H9 (cell line): ENCODE results near the gene TMEM131. TPM values are rescaled to one million over a fixed set of nuclear protein-coding genes. Genes with fewer than 3 reads are reported as not detected.

Source experiments
- DNase-seq: peaks from one replicate; pipeline ENCODE4 v3.0.0-alpha.2; 2017
- H2AFZ ChIP-seq: one replicate; pipeline ENCODE4 v1.6.1; 2013; ENCODE audit warnings: mild to moderate bottlenecking, low read length, control low read depth, moderate library complexity
- H2AK5ac ChIP-seq: 2 replicates; pipeline ENCODE4 v1.6.1; 2013; ENCODE audit warnings: low read length, control low read depth, mixed read lengths; ENCODE audit not compliant: insufficient read length
- H2BK120ac ChIP-seq: one replicate; pipeline ENCODE4 v1.6.1; 2013; ENCODE audit warnings: low read depth, mild to moderate bottlenecking, low read length, control low read depth, inconsistent platforms; ENCODE audit not compliant: poor library complexity, severe bottlenecking
- H2BK12ac ChIP-seq: 2 replicates; pipeline ENCODE4 v1.6.1; 2013; ENCODE audit warnings: low read length, control low read depth, mixed read lengths, low read depth; ENCODE audit not compliant: insufficient read length
- H2BK15ac ChIP-seq: 2 replicates; pipeline ENCODE4 v1.6.1; 2013; ENCODE audit warnings: low read depth, low read length, control low read depth
- H2BK20ac ChIP-seq: one replicate; pipeline ENCODE4 v1.6.1; 2013; ENCODE audit warnings: low read depth, mild to moderate bottlenecking, low read length, control low read depth, inconsistent platforms; ENCODE audit not compliant: poor library complexity, severe bottlenecking
- H2BK5ac ChIP-seq: 2 replicates; pipeline ENCODE4 v1.6.1; 2013; ENCODE audit warnings: low read length, control low read depth, mixed read lengths; ENCODE audit not compliant: insufficient read length
- H3K14ac ChIP-seq: 2 replicates; pipeline ENCODE4 v1.6.1; 2013; ENCODE audit warnings: low read length, control low read depth; ENCODE audit not compliant: insufficient read depth
- H3K18ac ChIP-seq: 2 replicates; pipeline ENCODE4 v1.6.1; 2013; ENCODE audit warnings: low read depth, mild to moderate bottlenecking, mixed read lengths, low read length, control low read depth; ENCODE audit not compliant: insufficient read length
- H3K23ac ChIP-seq: 2 replicates; pipeline ENCODE4 v1.6.1; 2013; ENCODE audit warnings: low read length, control low read depth, mixed read lengths, low read depth; ENCODE audit not compliant: insufficient read length
- H3K23me2 ChIP-seq: 2 replicates; pipeline ENCODE4 v1.6.1; 2013; ENCODE audit warnings: low read depth, mild to moderate bottlenecking, mixed read lengths, low read length, control low read depth; ENCODE audit not compliant: insufficient read length, poor library complexity, severe bottlenecking
- H3K27ac ChIP-seq: 2 replicates; pipeline ENCODE4 v1.5.1; 2013; ENCODE audit warnings: low read length, control low read depth, mixed read lengths, low read depth; ENCODE audit not compliant: insufficient read length
- H3K27me3 ChIP-seq: 2 replicates; pipeline ENCODE4 v1.6.1; 2013; ENCODE audit warnings: low read length, control low read depth, inconsistent platforms; ENCODE audit not compliant: insufficient read depth
- H3K4ac ChIP-seq: 2 replicates; pipeline ENCODE4 v1.6.1; 2013; ENCODE audit warnings: low read depth, mild to moderate bottlenecking, control low read depth, inconsistent platforms, low read length, moderate library complexity
- H3K4me1 ChIP-seq: 2 replicates; pipeline ENCODE4 v1.6.1; 2013; ENCODE audit warnings: low read length, control low read depth, inconsistent platforms; ENCODE audit not compliant: insufficient read depth
- H3K4me2 ChIP-seq: 2 replicates; pipeline ENCODE4 v1.6.1; 2013; ENCODE audit warnings: low read length, control low read depth, mixed read lengths; ENCODE audit not compliant: insufficient read length, insufficient read depth
- H3K56ac ChIP-seq: 2 replicates; pipeline ENCODE4 v1.6.1; 2013; ENCODE audit warnings: low read depth, mild to moderate bottlenecking, mixed read lengths, low read length, control low read depth; ENCODE audit not compliant: insufficient read length
- H3K79me1 ChIP-seq: 2 replicates; pipeline ENCODE4 v1.6.1; 2013; ENCODE audit warnings: low read depth, mild to moderate bottlenecking, moderate library complexity, low read length, control low read depth, inconsistent platforms; ENCODE audit not compliant: insufficient read depth, poor library complexity, severe bottlenecking
- H3K79me2 ChIP-seq: 2 replicates; pipeline ENCODE4 v1.6.1; 2013; ENCODE audit warnings: low read length, control low read depth, inconsistent platforms; ENCODE audit not compliant: insufficient read depth
- H3K9ac ChIP-seq: 2 replicates; pipeline ENCODE4 v1.6.1; 2013; ENCODE audit warnings: low read length, control low read depth, mixed read lengths; ENCODE audit not compliant: insufficient read length; ENCODE audit errors: extremely low read depth
- H3K9me3 ChIP-seq: one replicate; pipeline ENCODE4 v1.6.1; 2013; ENCODE audit warnings: low read depth, low read length, inconsistent platforms; ENCODE audit not compliant: control insufficient read depth
- H3T11ph ChIP-seq: one replicate; pipeline ENCODE4 v1.6.1; 2013; ENCODE audit warnings: mild to moderate bottlenecking, low read length, control low read depth, inconsistent platforms
- H4K20me1 ChIP-seq: one replicate; pipeline ENCODE4 v1.6.1; 2013; ENCODE audit not compliant: control insufficient read depth, insufficient read length, insufficient read depth
- H4K5ac ChIP-seq: 2 replicates; pipeline ENCODE4 v1.6.1; 2013; ENCODE audit warnings: low read depth, mild to moderate bottlenecking, mixed read lengths, low read length, control low read depth; ENCODE audit not compliant: insufficient read length
- H4K8ac ChIP-seq: replicated peaks from 2 replicates; pipeline ENCODE4 v1.6.1; 2013; ENCODE audit warnings: low read length, control low read depth, mixed read lengths, low read depth; ENCODE audit not compliant: insufficient read length
- H4K91ac ChIP-seq: 2 replicates; pipeline ENCODE4 v1.6.1; 2013; ENCODE audit warnings: low read depth, mild to moderate bottlenecking, moderate library complexity, mixed read lengths, low read length, control low read depth; ENCODE audit not compliant: insufficient read length
- H3K27ac Mint-ChIP-seq, 3 experiments: 2 replicates in 2 of 3; 3 replicates in 1 of 3; pipeline ENCODE4 v1.8.0; 2020 to 2021; ENCODE audit warnings: mixed read lengths in 3 of 3, mild to moderate bottlenecking in 1 of 3, moderate library complexity in 1 of 3
- H3K27me3 Mint-ChIP-seq: 2 replicates; pipeline ENCODE4 v1.8.0; 2021; ENCODE audit warnings: low read depth, mild to moderate bottlenecking, moderate library complexity, mixed read lengths
- H3K36me3 Mint-ChIP-seq, 3 experiments: 2 replicates in 2 of 3; 3 replicates in 1 of 3; pipeline ENCODE4 v1.8.0; 2020 to 2021; ENCODE audit warnings: low read depth in 3 of 3, mixed read lengths in 3 of 3; ENCODE audit not compliant: insufficient read depth in 1 of 3
- H3K4me1 Mint-ChIP-seq, 2 experiments: 2 replicates each; pipeline ENCODE4 v1.8.0; 2020; ENCODE audit warnings: mixed read lengths in 2 of 2
- H3K4me3 Mint-ChIP-seq, 2 experiments: 2 replicates in 1 of 2; 3 replicates in 1 of 2; pipeline ENCODE4 v1.8.0; 2020 to 2021; ENCODE audit warnings: mild to moderate bottlenecking in 2 of 2, mixed read lengths in 2 of 2, moderate library complexity in 1 of 2
- H3K9me3 Mint-ChIP-seq, 2 experiments: 2 replicates in 1 of 2; 3 replicates in 1 of 2; pipeline ENCODE4 v1.8.0; 2020; ENCODE audit warnings: mild to moderate bottlenecking in 2 of 2, mixed read lengths in 2 of 2, moderate library complexity in 1 of 2
- WGBS: extraction: QIAGEN DNeasy Blood & Tissue Kit; methylation state at CpG from one replicate; pipeline ENCODE4 v1.1.7; 2013; ENCODE audit warnings: missing lambda C conversion rate, low lambda C conversion rate, mixed read lengths; ENCODE audit not compliant: insufficient read length; ENCODE audit errors: extremely low coverage; 5-methylcytosine and 5-hydroxymethylcytosine counted together
- total RNA-seq: library from RNA; stranded (reverse); gene quantifications from 2 replicates; pipeline ENCODE4 v1.2.1, GENCODE V29; 2021
- TF ChIP-seq, protein P1 (sequence below): fragments of 200-600 bp; sonication (generic); conservative IDR thresholded peaks from 3 replicates; pipeline ENCODE4 v1.8.0; 2021; ENCODE audit warnings: antibody characterized with exemption, mild to moderate bottlenecking

TMEM131 gene
- total RNA-seq, 1 experiment from 2014 or later: 20.9 TPM

GRCh38 chr2:97998431-97999005 lies 2.8 kb upstream of the TMEM131 start:
- H3K27ac ChIP-seq: no peak overlapping the region
- no peak overlapping the region for H2BK15ac ChIP-seq
- H2BK20ac ChIP-seq: no peak overlapping the region
- no peak overlapping the region for H2BK120ac ChIP-seq
- H3K9ac ChIP-seq: no peak overlapping the region
- H2AFZ ChIP-seq: no peak overlapping the region
- H3K18ac ChIP-seq: no peak overlapping the region
- DNase-seq: no peak
- H3K4ac ChIP-seq: no peak overlapping the region
- H2BK5ac ChIP-seq: no peak overlapping the region
- H3K27me3 ChIP-seq: no peaks in the 10 kb centered on the region
- no CpG with 5 or more reads among the region's 1 CpG for WGBS
- TF ChIP-seq, protein P1, sequence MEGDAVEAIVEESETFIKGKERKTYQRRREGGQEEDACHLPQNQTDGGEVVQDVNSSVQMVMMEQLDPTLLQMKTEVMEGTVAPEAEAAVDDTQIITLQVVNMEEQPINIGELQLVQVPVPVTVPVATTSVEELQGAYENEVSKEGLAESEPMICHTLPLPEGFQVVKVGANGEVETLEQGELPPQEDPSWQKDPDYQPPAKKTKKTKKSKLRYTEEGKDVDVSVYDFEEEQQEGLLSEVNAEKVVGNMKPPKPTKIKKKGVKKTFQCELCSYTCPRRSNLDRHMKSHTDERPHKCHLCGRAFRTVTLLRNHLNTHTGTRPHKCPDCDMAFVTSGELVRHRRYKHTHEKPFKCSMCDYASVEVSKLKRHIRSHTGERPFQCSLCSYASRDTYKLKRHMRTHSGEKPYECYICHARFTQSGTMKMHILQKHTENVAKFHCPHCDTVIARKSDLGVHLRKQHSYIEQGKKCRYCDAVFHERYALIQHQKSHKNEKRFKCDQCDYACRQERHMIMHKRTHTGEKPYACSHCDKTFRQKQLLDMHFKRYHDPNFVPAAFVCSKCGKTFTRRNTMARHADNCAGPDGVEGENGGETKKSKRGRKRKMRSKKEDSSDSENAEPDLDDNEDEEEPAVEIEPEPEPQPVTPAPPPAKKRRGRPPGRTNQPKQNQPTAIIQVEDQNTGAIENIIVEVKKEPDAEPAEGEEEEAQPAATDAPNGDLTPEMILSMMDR: no peak
- H3K4me1 ChIP-seq: no peaks in the 10 kb centered on the region
- peaks cover 4% of the 10 kb centered on the region for H3K23me2 ChIP-seq
- peaks cover 3% of the 10 kb centered on the region for H3K27me3 Mint-ChIP-seq
- H3K27ac Mint-ChIP-seq: no peak overlapping the region
- H4K20me1 ChIP-seq: no peaks in the 10 kb centered on the region
- no peak overlapping the region for H3T11ph ChIP-seq
- H4K8ac ChIP-seq: no peak overlapping the region
- no peak overlapping the region for H4K5ac ChIP-seq
- H2BK12ac ChIP-seq: no peak overlapping the region
- no peaks in the 10 kb centered on the region for H3K9me3 Mint-ChIP-seq
- H3K4me2 ChIP-seq: no peak overlapping the region
- peaks cover 16 to 22% of the 10 kb centered on the region in 2 experiments for H3K4me1 Mint-ChIP-seq
- H3K9me3 ChIP-seq: no peaks in the 10 kb centered on the region
- H3K56ac ChIP-seq: no peak overlapping the region
- no peak overlapping the region for H3K4me3 Mint-ChIP-seq
- no peaks in the 10 kb centered on the region for H3K36me3 Mint-ChIP-seq
- H2AK5ac ChIP-seq: no peak overlapping the region
- H4K91ac ChIP-seq: no peak overlapping the region
- H3K79me1 ChIP-seq: no peaks in the 10 kb centered on the region
- no peak overlapping the region for H3K23ac ChIP-seq
- peaks cover 2% of the 10 kb centered on the region; the same call in 1 of the 2 replicates for H3K79me2 ChIP-seq
- H3K14ac ChIP-seq: no peak overlapping the region
